SJCRH30 (cell line): ENCODE measurements around the gene EPS15. TPM values are rescaled to one million over a fixed set of nuclear protein-coding genes. Genes with fewer than 3 reads are reported as not detected.

Source experiments
- DNase-seq, 2 experiments: peaks; one replicate each; pipeline ENCODE4 v3.0.0-alpha.2; 2015 to 2020
- H3K27ac ChIP-seq: fragments of 250-450 bp; sonication (Bioruptor Pico); 2 replicates; pipeline ENCODE4 v1.5.1; 2020; ENCODE audit warnings: mild to moderate bottlenecking, moderate library complexity
- H3K27me3 ChIP-seq: fragments of 250-450 bp; sonication (Bioruptor Pico); 2 replicates; pipeline ENCODE4 v1.5.1; 2020; ENCODE audit warnings: mild to moderate bottlenecking, moderate library complexity
- H3K36me3 ChIP-seq: fragments of 250-450 bp; sonication (Bioruptor Pico); 2 replicates; pipeline ENCODE4 v1.5.1; 2020; ENCODE audit warnings: mild to moderate bottlenecking, moderate library complexity
- H3K4me1 ChIP-seq: fragments of 250-450 bp; sonication (Bioruptor Pico); 2 replicates; pipeline ENCODE4 v1.5.1; 2020; ENCODE audit warnings: mild to moderate bottlenecking, moderate library complexity
- H3K4me3 ChIP-seq: fragments of 250-450 bp; sonication (Bioruptor Pico); 2 replicates; pipeline ENCODE4 v1.5.1; 2020; ENCODE audit warnings: mild to moderate bottlenecking, moderate library complexity
- H3K9me3 ChIP-seq: fragments of 250-450 bp; sonication (Bioruptor Pico); replicated peaks from 2 replicates; pipeline ENCODE4 v1.5.1; 2020; ENCODE audit warnings: mild to moderate bottlenecking, moderate library complexity
- total RNA-seq: library from RNA; depleted of rRNA; stranded (reverse); fragments of >200 nt; shearing (Covaris generic); gene quantifications from 2 replicates; pipeline ENCODE4 v1.2.3, GENCODE V29; 2014

Gene EPS15
- total RNA-seq, 1 experiment from 2014 or later = 34.7 TPM

- Histone ChIP-seq H3K27me3 (no peaks in the 10 kb centered on the region), H3K36me3 (peaks cover 5% of the 10 kb centered on the region; the same call in 1 of the 2 replicates), H3K9me3 (no peaks in the 10 kb centered on the region), H3K27ac (no peak overlapping the region), H3K4me3 (no peak overlapping the region), H3K4me1 (no peaks in the 10 kb centered on the region)
- no peak for DNase-seq
Observed at GRCh38 chr1:51349862-51350261, 169.2 kb downstream of the EPS15 start.

DNA sequence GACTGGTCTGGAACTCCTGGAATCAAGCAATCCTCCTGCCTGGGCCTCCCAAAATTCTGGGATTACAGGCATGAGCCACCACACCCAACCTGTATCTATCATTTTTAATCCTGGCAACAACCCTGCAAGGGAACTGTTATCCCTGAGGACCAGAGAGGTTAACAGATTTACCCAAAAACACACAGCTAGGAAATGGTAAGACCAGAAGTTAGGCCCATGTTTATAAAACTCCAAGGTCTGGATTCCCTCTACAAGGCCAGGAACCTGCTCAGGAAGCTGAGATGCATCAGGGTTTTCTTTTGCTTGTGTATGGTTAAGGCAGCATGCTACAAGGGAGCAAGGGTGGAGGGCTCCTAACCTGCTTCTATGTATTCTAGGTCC is 170.9 kb downstream of the EPS15 start:
- no peaks in the 10 kb centered on the region for H3K9me3 ChIP-seq
- no peaks in the 10 kb centered on the region for H3K27me3 ChIP-seq
- no peak for DNase-seq
- H3K4me1 ChIP-seq = no peaks in the 10 kb centered on the region
- H3K27ac ChIP-seq = no peak overlapping the region
- no peak overlapping the region for H3K4me3 ChIP-seq
- H3K36me3 ChIP-seq = peaks cover 3% of the 10 kb centered on the region; the same call in 1 of the 2 replicates

DNA sequence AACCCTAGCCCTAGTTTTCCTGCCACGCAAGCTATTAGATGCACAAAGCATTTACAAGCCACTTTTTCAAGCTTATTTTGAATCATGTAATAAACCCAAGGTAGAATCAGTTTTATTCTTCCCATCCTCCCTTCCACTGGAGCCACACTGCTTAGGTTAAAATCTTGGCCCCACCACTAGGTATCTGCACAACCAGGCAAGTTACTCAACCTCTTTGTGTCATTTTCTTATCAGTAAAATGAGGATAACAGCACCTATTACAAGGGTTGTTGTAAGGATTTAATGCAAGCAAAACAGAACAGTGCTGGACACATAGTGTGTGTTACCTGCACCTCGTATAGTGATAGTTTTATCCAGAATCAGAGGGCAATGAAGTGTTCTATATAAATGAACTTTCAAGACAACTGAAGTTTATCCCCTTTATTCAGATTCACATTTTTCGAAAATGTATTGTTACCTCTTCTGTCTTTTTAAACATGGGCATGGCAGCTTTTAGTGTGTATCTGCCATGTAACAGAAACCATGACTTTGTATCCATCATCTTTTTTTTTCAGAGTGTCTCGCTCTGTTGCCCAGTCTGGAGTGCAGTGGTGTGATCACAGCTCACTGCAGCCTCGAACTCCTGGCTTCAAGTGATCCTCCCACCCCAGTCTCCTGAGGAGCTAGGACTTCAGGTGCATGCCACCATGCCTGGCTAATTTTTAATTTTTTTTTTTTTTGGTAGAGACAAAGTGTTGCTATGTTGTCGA is 171.5 kb downstream of the EPS15 start:
- Histone ChIP-seq H3K27me3 (no peaks in the 10 kb centered on the region), H3K4me3 (no peak overlapping the region), H3K9me3 (no peaks in the 10 kb centered on the region), H3K4me1 (no peaks in the 10 kb centered on the region), H3K27ac (no peak overlapping the region), H3K36me3 (peaks cover 3% of the 10 kb centered on the region; the same call in 1 of the 2 replicates)
- no peak for DNase-seq

DNA sequence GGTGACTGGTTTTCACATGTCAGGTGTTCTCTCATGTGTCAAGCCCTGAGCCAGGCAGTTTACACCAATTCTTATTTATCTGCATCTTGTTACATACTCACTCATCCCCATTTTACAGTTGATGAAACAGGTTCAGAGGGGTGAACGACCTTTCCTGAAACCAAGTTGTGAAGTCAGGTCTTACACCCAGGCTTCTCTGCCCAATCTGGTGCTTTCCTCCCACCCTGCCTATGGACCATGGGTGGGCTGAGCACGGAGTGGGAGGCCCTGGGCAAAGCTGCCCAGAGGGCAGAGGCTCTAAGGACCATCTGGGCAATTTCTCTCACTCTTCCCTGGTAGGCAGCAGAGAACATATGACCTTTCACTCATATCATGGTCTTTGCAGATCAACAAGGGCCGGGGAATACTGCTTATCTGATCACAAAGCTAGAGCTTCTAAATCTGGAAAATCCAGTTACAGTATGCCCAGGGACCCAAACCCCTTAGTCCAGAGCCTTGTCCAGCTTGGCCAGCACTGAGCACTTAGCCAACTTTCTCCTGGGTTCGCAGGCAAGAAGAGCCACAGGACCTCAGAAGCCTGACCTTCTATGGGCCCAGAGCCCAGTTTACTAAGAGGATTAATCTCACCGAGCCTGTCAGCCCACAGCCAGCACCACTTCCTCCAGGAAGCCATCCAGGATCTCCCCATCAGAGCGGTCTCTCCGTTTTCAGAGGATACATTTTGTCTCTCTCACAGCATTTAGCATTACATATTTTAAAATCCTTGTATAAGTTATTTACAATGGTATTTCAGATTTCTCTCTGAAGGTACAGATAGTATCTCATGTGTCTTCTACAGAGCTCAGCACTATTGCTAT is 172.8 kb downstream of the EPS15 start:
- no peak overlapping the region for H3K27ac ChIP-seq
- H3K9me3 ChIP-seq = no peaks in the 10 kb centered on the region
- H3K27me3 ChIP-seq = no peaks in the 10 kb centered on the region
- no peak for DNase-seq
- no peaks in the 10 kb centered on the region for H3K4me1 ChIP-seq
- no peaks in the 10 kb centered on the region for H3K36me3 ChIP-seq
- H3K4me3 ChIP-seq = no peak overlapping the region

DNA sequence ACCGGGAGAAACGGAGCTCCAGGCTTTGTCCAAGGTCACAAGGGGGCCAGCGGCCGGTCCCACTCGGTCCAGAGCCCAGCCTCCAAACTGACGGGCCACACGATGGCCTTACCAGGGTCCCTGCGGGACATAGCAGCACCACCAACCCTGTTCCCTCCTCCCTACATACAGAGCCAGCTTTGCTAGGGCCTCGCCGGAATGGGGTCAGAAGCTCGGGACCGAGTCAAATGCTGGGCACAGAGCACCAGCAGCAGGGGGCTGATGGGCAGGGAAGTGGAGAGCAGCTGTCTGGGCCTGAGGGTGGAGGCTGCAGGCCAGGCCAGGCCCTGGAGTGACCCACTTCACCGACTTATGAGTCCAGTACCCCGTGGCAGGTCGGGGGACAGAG is 173.8 kb downstream of the EPS15 start:
- DNase-seq = no peak
- no peaks in the 10 kb centered on the region for H3K9me3 ChIP-seq
- H3K36me3 ChIP-seq = no peaks in the 10 kb centered on the region
- no peak overlapping the region for H3K27ac ChIP-seq
- H3K4me3 ChIP-seq = no peak overlapping the region
- no peaks in the 10 kb centered on the region for H3K27me3 ChIP-seq
- no peaks in the 10 kb centered on the region for H3K4me1 ChIP-seq

DNA sequence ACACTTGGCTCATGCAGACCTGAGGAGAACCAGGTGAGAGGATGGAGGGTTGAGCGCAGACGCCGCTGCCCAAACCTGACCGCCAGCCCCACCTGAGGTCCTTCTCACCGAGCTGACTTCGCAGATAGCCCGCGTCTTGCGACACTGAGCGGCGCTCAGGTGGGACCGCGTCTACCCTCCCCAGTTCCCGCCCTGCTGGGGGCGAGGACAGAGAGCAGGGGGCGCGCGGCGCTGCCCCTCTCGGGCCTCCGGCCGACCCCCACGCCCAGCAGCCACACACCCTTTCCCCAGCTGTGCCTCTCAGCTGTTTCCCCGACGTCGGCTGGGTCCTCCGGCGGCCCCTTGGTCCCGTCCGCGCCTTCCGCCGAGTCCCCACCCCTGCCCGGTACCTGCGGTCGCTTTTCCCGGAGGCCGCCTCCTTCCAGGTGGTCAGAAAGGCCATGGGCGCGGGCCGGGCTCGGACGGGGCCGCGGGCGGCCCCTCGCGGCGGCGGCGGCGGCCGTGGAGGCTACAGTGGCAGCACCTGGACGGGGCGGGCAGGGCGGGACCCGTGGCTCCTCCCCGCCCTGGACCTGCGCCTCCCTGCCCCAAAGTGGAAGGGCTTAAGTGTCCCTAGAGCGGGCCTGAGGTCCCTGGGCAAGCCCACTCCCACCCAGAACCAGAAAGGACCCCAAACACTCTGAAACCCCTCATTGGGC is 174.3 kb downstream of the EPS15 start:
- H3K4me1 ChIP-seq = no peaks in the 10 kb centered on the region
- H3K27me3 ChIP-seq = no peaks in the 10 kb centered on the region
- no peak for DNase-seq
- no peak overlapping the region for H3K4me3 ChIP-seq
- no peak overlapping the region for H3K27ac ChIP-seq
- no peaks in the 10 kb centered on the region for H3K36me3 ChIP-seq
- H3K9me3 ChIP-seq = no peaks in the 10 kb centered on the region

GRCh38 chr1:51344276-51344601 is 174.8 kb downstream of the EPS15 start:
- Histone ChIP-seq H3K27ac (no peak overlapping the region), H3K9me3 (no peaks in the 10 kb centered on the region), H3K36me3 (no peaks in the 10 kb centered on the region), H3K27me3 (no peaks in the 10 kb centered on the region), H3K4me1 (no peaks in the 10 kb centered on the region), H3K4me3 (no peak overlapping the region)
- DNase-seq = no peak

DNA sequence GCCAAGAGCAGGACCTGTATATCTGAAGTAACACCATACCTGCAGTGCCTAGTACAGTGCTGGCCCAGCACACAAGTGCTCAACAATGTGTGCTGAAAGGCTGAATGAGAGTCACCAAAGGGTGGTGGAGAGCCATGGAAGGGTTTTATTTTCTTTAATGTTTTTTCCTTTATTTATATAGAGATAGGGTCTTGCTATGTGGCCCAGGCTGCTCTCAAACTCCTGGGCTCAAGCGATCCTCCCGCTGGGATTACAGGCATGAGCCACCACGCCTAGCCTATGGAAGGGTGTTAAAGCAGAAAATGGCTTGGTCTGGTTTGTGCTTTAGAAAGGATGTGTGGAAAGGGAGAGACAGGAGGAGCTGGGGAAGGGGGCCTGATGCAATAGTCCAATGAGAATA is 175.4 kb downstream of the EPS15 start:
- Histone ChIP-seq H3K9me3 (no peaks in the 10 kb centered on the region), H3K36me3 (no peaks in the 10 kb centered on the region), H3K27ac (no peak overlapping the region), H3K4me1 (no peaks in the 10 kb centered on the region), H3K27me3 (no peaks in the 10 kb centered on the region), H3K4me3 (no peak overlapping the region)
- no peak for DNase-seq

- H3K36me3 ChIP-seq = no peaks in the 10 kb centered on the region
- H3K4me3 ChIP-seq = no peak overlapping the region
Observed at GRCh38 chr1:51342591-51343206, 176.4 kb downstream of the EPS15 start.

DNA sequence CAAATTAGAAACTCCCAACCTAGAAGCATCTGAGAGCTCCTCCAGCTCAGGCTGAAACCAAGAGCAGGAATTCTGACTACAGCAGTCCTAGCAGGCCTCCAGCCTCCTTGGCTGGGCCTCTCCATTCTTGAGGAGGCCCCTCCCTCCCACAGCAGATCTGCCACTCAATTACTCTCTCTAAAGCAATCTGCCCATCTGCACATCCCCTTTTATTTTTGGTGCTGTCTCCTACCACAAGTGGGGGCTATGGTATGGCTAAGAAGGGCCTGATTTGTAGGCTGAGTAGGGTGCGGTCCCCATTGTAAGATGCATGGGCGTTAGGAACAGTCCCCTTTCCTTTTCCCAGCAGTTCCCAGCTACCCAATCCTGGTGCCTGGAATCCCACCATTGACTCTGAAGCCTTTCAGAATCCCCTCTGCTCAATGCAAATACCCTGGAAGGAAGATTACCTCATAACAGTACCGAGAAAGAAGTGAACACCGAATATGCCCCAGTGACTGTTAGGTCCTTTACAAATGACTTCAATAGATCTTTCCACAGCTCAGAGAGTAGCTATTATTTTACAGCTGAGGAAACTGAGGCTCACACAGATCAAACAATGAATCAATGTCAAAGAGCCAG is 177.1 kb downstream of the EPS15 start:
- peak in 1 of 2 experiments; percentile 32 for DNase-seq
- no peak overlapping the region for H3K27ac ChIP-seq

More at GRCh38 chr1:51342591-51343206, 176.4 kb downstream of the EPS15 start:
- no peak for DNase-seq
- Histone ChIP-seq H3K4me1 (no peaks in the 10 kb centered on the region), H3K27ac (no peak overlapping the region), H3K9me3 (no peaks in the 10 kb centered on the region), H3K27me3 (no peaks in the 10 kb centered on the region)

DNA sequence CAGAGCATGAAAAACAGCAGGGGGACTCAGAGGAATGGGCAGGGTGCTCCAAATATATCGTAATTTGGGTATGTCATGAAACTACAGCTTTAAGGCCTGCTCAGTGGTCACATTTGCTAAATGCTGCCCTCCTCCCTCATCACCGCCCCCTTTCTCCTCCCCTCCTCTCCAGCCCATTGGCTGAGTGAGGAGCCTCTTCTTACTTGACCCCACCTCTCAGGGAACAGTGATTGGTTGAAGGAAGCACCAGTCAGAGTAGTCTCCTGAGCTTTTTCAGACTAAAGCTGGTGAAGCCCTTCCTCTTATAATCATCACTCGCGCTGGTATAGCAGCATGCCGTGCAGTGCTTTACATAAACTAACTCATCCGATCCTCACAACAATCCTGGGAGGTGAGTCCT is 178.7 kb downstream of the EPS15 start:
- Histone ChIP-seq H3K36me3 (no peaks in the 10 kb centered on the region), H3K27me3 (no peaks in the 10 kb centered on the region), H3K4me3 (no peak overlapping the region), H3K27ac (no peak overlapping the region), H3K9me3 (no peaks in the 10 kb centered on the region), H3K4me1 (no peaks in the 10 kb centered on the region)
- DNase-seq = no peak

More for the DNA sequence above, 177.1 kb downstream of the EPS15 start:
- Histone ChIP-seq H3K36me3 (no peaks in the 10 kb centered on the region), H3K9me3 (no peaks in the 10 kb centered on the region), H3K4me1 (no peaks in the 10 kb centered on the region), H3K27me3 (no peaks in the 10 kb centered on the region), H3K4me3 (no peak overlapping the region)

DNA sequence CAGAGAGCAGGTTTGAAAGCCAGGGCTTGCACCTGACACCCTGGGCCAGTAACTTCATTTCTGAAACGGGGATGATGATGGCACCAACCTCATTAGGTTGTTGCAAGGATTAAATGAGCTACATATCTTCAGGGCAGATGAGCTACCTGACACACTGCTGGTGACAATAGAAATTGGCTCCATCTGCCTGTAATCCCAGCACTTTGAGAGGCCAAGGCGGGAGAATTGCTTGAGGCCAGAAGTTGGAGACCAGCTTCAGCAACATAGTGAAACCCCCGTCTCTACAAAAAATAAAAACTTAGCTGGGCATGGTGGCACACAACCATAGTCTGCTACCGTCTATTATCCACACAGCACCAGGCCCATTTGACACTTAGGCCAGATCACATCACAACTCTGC is 182.4 kb downstream of the EPS15 start:
- H3K27me3 ChIP-seq = no peaks in the 10 kb centered on the region
- DNase-seq = no peak
- no peaks in the 10 kb centered on the region for H3K36me3 ChIP-seq
- no peak overlapping the region for H3K27ac ChIP-seq
- peaks cover under 1% of the 10 kb centered on the region; the same call in 1 of the 2 replicates for H3K4me1 ChIP-seq
- H3K4me3 ChIP-seq = no peak overlapping the region
- H3K9me3 ChIP-seq = no peaks in the 10 kb centered on the region

DNA sequence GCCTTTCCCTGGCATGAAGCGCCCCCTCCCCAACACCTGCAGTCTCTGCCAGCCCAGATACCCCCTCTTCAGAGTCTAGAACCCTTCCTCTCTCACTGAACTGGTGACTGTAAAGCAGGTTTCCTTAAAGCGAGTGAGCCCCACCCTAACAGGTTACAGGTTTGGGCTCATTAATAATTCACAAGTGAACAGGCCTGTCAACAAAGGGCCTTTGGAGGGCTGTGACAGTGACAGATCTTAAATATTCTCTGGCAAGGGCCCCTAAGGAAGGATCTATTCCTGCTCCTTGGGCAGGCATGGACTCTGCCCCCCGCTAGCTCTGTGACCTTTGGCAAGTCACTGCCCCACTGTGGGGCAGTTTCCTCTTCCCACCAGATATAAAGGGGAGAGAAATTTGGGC is 183.1 kb downstream of the EPS15 start:
- Histone ChIP-seq H3K27me3 (no peaks in the 10 kb centered on the region), H3K9me3 (no peaks in the 10 kb centered on the region), H3K4me3 (no peak overlapping the region), H3K36me3 (no peaks in the 10 kb centered on the region), H3K27ac (no peak overlapping the region), H3K4me1 (peaks cover 8% of the 10 kb centered on the region)
- DNase-seq = no peak
